HG02759 (cell line): ENCODE measurements around the gene BRWD1.
"Not testable (repeated sequence)": the region's sequence is repeated elsewhere in the genome, so short reads cannot be mapped to it uniquely, and the experiment has no call there.

Source experiments
- ATAC-seq: cut with Tn5 transposase; IDR thresholded peaks from one replicate; pipeline ENCODE4 v1.9.1; 2021; ENCODE audit warnings: mild to moderate bottlenecking, moderate library complexity; ENCODE audit not compliant: unreplicated experiment

The BRWD1 gene

GRCh38 chr21:39137248-39138178 lies 175.9 kb downstream of the BRWD1 start:
- ATAC-seq: no peak

DNA sequence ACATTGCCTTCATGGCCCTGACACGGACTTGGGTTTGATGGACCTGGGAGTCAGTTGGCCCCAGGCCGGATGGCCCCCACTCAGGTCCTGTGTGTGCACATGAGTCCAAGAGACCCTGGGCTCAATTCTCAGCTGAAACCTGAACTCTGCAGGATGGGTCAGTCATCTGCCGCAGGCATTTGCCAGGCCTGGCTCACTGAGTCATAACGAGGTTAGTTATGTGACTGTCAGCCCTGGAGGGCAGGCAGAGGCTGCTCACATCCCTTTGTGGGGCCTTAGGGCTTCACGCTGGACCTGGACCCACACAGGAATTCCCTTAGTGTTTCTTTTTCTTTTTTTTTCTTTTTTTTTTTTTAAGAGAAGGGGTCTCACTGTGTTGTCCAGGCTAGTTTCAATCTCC lies 176.7 kb downstream of the BRWD1 start:
- ATAC-seq: no peak

- ATAC-seq: not testable (repeated sequence)
Measured at GRCh38 chr21:39136138-39136537, 177.3 kb downstream of the BRWD1 start.

- ATAC-seq: no peak
Measured at GRCh38 chr21:39134288-39134810, 179.1 kb downstream of the BRWD1 start.
